HG03159 (cell line): ENCODE data around the gene ZNF580.

ENCODE experiments used
- ATAC-seq: cut with Tn5 transposase; IDR thresholded peaks from one replicate; pipeline ENCODE4 v1.9.1; 2021; ENCODE audit warnings: mild to moderate bottlenecking, moderate library complexity; ENCODE audit not compliant: unreplicated experiment

Gene ZNF580

GRCh38 chr19:55674841-55675660 is 34.2 kb downstream of the ZNF580 start, which contains the start of gene EPN1:
Gene EPN1, plus strand, starts transcription at chr19:55675226. Its CDS starts 3,402 bp downstream, at chr19:55678628.
- ATAC-seq: peak; percentile 59

- no peak for ATAC-seq
Measured at GRCh38 chr19:55675661-55676354, 35.0 kb downstream of the ZNF580 start.

- no peak for ATAC-seq
Measured at GRCh38 chr19:55676383-55676782, 35.6 kb downstream of the ZNF580 start.

GRCh38 chr19:55676889-55677505 is 36.2 kb downstream of the ZNF580 start:
- no peak for ATAC-seq

GRCh38 chr19:55677572-55678028 is 36.8 kb downstream of the ZNF580 start:
- ATAC-seq: no peak

- ATAC-seq: peak; percentile 76
Measured at GRCh38 chr19:55678121-55678671, 37.4 kb downstream of the ZNF580 start.

GRCh38 chr19:55679343-55680257 is 38.8 kb downstream of the ZNF580 start:
- no peak for ATAC-seq

GRCh38 chr19:55680339-55681130 is 39.7 kb downstream of the ZNF580 start:
- ATAC-seq: no peak

- no peak for ATAC-seq
Measured at GRCh38 chr19:55681131-55682092, 40.6 kb downstream of the ZNF580 start.

GRCh38 chr19:55683449-55684261 is 42.9 kb downstream of the ZNF580 start:
- no peak for ATAC-seq

GRCh38 chr19:55684946-55685681 is 44.3 kb downstream of the ZNF580 start:
- ATAC-seq: no peak

GRCh38 chr19:55685776-55686175 is 45.0 kb downstream of the ZNF580 start:
- no peak for ATAC-seq

GRCh38 chr19:55686311-55687050 is 45.7 kb downstream of the ZNF580 start:
- no peak for ATAC-seq

GRCh38 chr19:55687281-55688201 is 46.7 kb downstream of the ZNF580 start:
- no peak for ATAC-seq
